K562 (cell line): ENCODE results near the gene TXNDC8. TPM values are rescaled to one million over a fixed set of nuclear protein-coding genes. Genes with fewer than 3 reads are reported as not detected.

ENCODE experiments used
- CEBPZ ChIP-seq: fragments of 150-350 bp; IDR thresholded peaks from 2 replicates; pipeline ENCODE4 v1.6.1; 2014; ENCODE audit warnings: low read depth, mild to moderate bottlenecking, low read length, borderline replicate concordance
- COPS2 ChIP-seq: fragments of 450-650 bp; conservative IDR thresholded peaks from 2 replicates; pipeline ENCODE4 v1.6.1; 2016; ENCODE audit warnings: mild to moderate bottlenecking, moderate library complexity
- KAT8 ChIP-seq: fragments of 450-650 bp; IDR thresholded peaks from 2 replicates; pipeline ENCODE4 v1.6.1; 2016; ENCODE audit warnings: low read depth, mild to moderate bottlenecking
- MAFF ChIP-seq: IDR thresholded peaks from 2 replicates; pipeline ENCODE4 v1.6.1; 2012; ENCODE audit warnings: low read length, improper control_type of control experiment
- MCM7 ChIP-seq, 2 experiments: fragments of 450-650 bp; IDR thresholded peaks; 2 replicates each; pipeline ENCODE4 v1.6.1; 2016 to 2018
- NKRF ChIP-seq: fragments of 450-650 bp; IDR thresholded peaks from 2 replicates; pipeline ENCODE4 v1.6.1; 2016; ENCODE audit warnings: borderline replicate concordance
- SOX6 ChIP-seq: fragments of 450-650 bp; IDR thresholded peaks from 2 replicates; pipeline ENCODE4 v1.6.1; 2014; ENCODE audit warnings: mild to moderate bottlenecking
- ZBTB7A ChIP-seq: IDR thresholded peaks from 2 replicates; pipeline ENCODE4 v1.6.1; 2011; ENCODE audit warnings: low read depth, mild to moderate bottlenecking, low read length, moderate library complexity, borderline replicate concordance; ENCODE audit not compliant: control insufficient read depth
- ZC3H8 ChIP-seq: fragments of 450-650 bp; IDR thresholded peaks from 2 replicates; pipeline ENCODE4 v1.6.1; 2017
- ZNF551 ChIP-seq: fragments of 250-450 bp; sonication (Bioruptor Pico); IDR thresholded peaks from 2 replicates; pipeline ENCODE4 v1.5.0; 2021; ENCODE audit warnings: mild to moderate bottlenecking, moderate library complexity
- ZNF609 ChIP-seq: sonication (generic); formaldehyde crosslinking; IDR thresholded peaks from 2 replicates; pipeline ENCODE4 v1.8.1; 2023; ENCODE audit warnings: missing genetic modification reagents, mild to moderate bottlenecking, borderline replicate concordance
- ZNF668 ChIP-seq: fragments of 250-450 bp; sonication (Bioruptor Pico); IDR thresholded peaks from 2 replicates; pipeline ENCODE4 v1.8.0; 2022; ENCODE audit warnings: mild to moderate bottlenecking, inconsistent platforms
- polyA plus RNA-seq, 8 experiments: library from polyadenylated mRNA; depleted of rRNA in 4 of 8; stranded (reverse) in 5 of 8; unstranded in 3 of 8; fragments of >200 nt; fragmentation: Nextera tagmentation in 2 of 8; fragmentation: Illumina TruSeq in 1 of 8; extraction: Ambion mirVana in 2 of 8; extraction: Trizol in 1 of 8; gene quantifications; 2 replicates each; pipeline versions ENCODE4 v1.2.1 to v1.2.3, GENCODE V29; 2011 to 2014; ENCODE audit warnings: inconsistent platforms in 1 of 8, missing spikeins in 1 of 8
- total RNA-seq, 7 experiments: library from RNA; depleted of rRNA in 6 of 7; stranded (reverse); fragments of >200 nt in 6 of 7; fragmentation: Illumina TruSeq in 2 of 7; extraction: Trizol in 2 of 7; gene quantifications; 2 replicates each; pipeline versions ENCODE4 v1.2.1 to v1.2.3, GENCODE V29; 2011 to 2021; ENCODE audit warnings: low replicate concordance in 1 of 7
- TF ChIP-seq, protein P1 (sequence below): fragments of 250-450 bp; sonication (Bioruptor Pico); IDR thresholded peaks from 2 replicates; pipeline ENCODE4 v1.4.0; 2020

The TXNDC8 gene
- total and polyA plus RNA-seq, 9 of the 15 experiments (the other 6 are each of a cell fraction or from before 2014, with no cell fraction given), result not detected

DNA sequence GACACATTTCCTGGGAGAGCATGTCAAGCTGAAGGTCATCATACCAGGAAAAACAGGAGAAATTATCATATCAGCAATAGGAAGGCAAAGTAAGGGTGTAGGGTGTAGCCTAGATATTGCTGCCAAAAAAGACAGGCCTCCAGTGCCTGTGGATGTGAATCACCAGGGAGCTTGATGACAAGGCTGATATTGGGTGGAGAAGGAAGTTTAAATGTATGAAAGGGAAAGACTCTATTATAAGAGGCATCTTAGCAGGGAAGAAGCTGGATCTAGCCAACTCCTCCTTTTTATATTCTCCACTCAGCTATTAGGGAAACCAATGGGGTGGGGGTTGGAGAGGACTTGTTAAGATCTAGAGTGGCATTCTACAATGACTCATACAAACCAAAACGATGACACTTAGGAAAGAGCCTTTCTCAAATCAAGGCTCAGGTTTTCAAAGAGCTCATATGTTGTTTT, 13.4 kb upstream of the TXNDC8 start (continued):
- TF ChIP-seq ZNF609 (no peak), COPS2 (no peak), ZNF668 (CRISPR knock-in tag) (no peak), KAT8 (no peak), SOX6 (0 out of 2 replicates have a peak, but pooled peaks have one; percentile 19), CEBPZ (no peak), MAFF (no peak), MCM7 (IDR thresholded peaks at IDR 0.05) (no peak), ZC3H8 (no peak), ZBTB7A (no peak), NKRF (no peak), ZNF551 (CRISPR knock-in tag) (no peak)
- TF ChIP-seq, protein P1, sequence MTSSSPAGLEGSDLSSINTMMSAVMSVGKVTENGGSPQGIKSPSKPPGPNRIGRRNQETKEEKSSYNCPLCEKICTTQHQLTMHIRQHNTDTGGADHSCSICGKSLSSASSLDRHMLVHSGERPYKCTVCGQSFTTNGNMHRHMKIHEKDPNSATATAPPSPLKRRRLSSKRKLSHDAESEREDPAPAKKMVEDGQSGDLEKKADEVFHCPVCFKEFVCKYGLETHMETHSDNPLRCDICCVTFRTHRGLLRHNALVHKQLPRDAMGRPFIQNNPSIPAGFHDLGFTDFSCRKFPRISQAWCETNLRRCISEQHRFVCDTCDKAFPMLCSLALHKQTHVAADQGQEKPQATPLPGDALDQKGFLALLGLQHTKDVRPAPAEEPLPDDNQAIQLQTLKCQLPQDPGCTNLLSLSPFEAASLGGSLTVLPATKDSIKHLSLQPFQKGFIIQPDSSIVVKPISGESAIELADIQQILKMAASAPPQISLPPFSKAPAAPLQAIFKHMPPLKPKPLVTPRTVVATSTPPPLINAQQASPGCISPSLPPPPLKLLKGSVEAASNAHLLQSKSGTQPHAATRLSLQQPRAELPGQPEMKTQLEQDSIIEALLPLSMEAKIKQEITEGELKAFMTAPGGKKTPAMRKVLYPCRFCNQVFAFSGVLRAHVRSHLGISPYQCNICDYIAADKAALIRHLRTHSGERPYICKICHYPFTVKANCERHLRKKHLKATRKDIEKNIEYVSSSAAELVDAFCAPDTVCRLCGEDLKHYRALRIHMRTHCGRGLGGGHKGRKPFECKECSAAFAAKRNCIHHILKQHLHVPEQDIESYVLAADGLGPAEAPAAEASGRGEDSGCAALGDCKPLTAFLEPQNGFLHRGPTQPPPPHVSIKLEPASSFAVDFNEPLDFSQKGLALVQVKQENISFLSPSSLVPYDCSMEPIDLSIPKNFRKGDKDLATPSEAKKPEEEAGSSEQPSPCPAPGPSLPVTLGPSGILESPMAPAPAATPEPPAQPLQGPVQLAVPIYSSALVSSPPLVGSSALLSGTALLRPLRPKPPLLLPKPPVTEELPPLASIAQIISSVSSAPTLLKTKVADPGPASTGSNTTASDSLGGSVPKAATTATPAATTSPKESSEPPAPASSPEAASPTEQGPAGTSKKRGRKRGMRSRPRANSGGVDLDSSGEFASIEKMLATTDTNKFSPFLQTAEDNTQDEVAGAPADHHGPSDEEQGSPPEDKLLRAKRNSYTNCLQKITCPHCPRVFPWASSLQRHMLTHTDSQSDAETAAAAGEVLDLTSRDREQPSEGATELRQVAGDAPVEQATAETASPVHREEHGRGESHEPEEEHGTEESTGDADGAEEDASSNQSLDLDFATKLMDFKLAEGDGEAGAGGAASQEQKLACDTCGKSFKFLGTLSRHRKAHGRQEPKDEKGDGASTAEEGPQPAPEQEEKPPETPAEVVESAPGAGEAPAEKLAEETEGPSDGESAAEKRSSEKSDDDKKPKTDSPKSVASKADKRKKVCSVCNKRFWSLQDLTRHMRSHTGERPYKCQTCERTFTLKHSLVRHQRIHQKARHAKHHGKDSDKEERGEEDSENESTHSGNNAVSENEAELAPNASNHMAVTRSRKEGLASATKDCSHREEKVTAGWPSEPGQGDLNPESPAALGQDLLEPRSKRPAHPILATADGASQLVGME (CRISPR knock-in tag), result no peak
